ENCODE data around the gene RBP4. TPM values are rescaled to one million over a fixed set of nuclear protein-coding genes. Genes with fewer than 3 reads are reported as not detected.

Gene RBP4
- total and polyA plus RNA-seq, 9 of the 15 experiments (the other 6 are each of a cell fraction or from before 2014, with no cell fraction given): 0.91 TPM; not detected in 8

DNA sequence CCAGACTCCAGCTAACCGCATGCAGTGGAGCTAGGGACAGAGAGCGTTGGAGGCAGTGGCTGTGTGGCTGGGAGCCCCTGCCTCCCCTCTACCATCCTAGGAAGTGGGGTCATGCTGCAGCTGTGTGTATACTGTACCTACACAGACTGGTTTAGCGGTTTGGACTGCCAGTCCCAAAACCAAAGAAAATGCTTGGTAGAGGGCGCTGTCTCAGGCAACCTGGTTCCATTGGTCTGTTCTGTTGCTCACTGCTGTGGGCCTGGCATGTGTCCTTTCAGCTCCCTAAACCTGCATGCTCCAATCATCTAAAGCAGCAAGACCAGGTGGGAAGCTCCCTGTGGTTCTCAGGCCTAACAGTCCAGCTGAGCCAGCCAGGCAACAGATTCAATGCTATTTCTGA lies 4.5 kb downstream of the RBP4 start:
- ChIA-PET POLR2A (interaction anchor here (1.2 kb wide), 1 partner anchor 11 kb away, joined by 3 read pairs; no protein-coding TSS in a partner anchor), CTCF (ENCODE audit: low intra/inter-chr PET ratio) (no interaction called here)
- H2AFZ ChIP-seq (ENCODE audit: low read depth, low read length): no peak overlapping the region
- H3K4me1 ChIP-seq (replicated peaks in 1 of 2; ENCODE audit: control insufficient read depth in 2 of 2, insufficient read depth in 2 of 2, low read length in 2 of 2): no peaks in the 10 kb centered on the region; a peak in 1 of 5 replicates
- H3K27me3 ChIP-seq (ENCODE audit: control insufficient read depth in 2 of 2, insufficient read depth in 2 of 2, low read length in 2 of 2): peaks cover 4 to 27% of the 10 kb centered on the region in 2 experiments; a peak in 3 of 5 replicates
- no peaks in the 10 kb centered on the region for H3K9me3 ChIP-seq (replicated peaks; ENCODE audit: control insufficient read depth, insufficient read depth, low read depth, low read length)
- no peaks in the 10 kb centered on the region for H4K20me1 ChIP-seq (replicated peaks; ENCODE audit: control insufficient read depth, insufficient read depth, low read length)
- H3K9ac ChIP-seq (ENCODE audit: insufficient read depth in 1 of 2, low read depth in 2 of 2, low read length in 2 of 2): no peak overlapping the region
- BruUV-seq (replicated peaks): no TSS peak
- no peak overlapping the region for H3K4me2 ChIP-seq (ENCODE audit: insufficient read depth, low read length)
- no peaks in the 10 kb centered on the region for H3K36me3 ChIP-seq (ENCODE audit: control insufficient read depth, insufficient read depth, low read length)
- peak in 2 of 3 experiments; percentile 12 to 31; a peak in 1 of 6 replicates for TF ChIP-seq CTCF (IDR thresholded peaks at IDR 0.05 in 2 of 3, conservative IDR thresholded peaks at IDR 0.05 in 1 of 3; ENCODE audit: insufficient read depth in 2 of 3, low read depth in 1 of 3, low read length in 3 of 3)
- no peak for TF ChIP-seq SNAPC5 (CRISPR knock-in tag; IDR thresholded peaks at IDR 0.05)
- in situ Hi-C loops (cut with MboI) (no loop called here), intact Hi-C loops (cut with micrococcal nuclease) (no loop called here)
- FAIRE-seq: no peak
- no peaks in the 10 kb centered on the region for H3K9me1 ChIP-seq (ENCODE audit: control insufficient read depth, insufficient read depth, low read length)
- no peak overlapping the region for H3K27ac ChIP-seq (ENCODE audit: extremely low read depth, low read depth, low read length)
- no peaks in the 10 kb centered on the region for H3K79me2 ChIP-seq (ENCODE audit: control insufficient read depth, insufficient read depth, low read length)
- ATAC-seq: no peak; the same call in 2 of the 3 replicates
- DNase-seq (ENCODE audit: extremely low read depth in 1 of 4, low spot score in 3 of 4): no peak
- no peak overlapping the region for H3K4me3 ChIP-seq
- WGBS (ENCODE audit: insufficient coverage, low coverage, missing lambda C conversion rate): 21% methylated on average over 4 of the region's 4 CpGs
